H9 (cell line): Measurements from ENCODE around the gene LARP1. TPM values are rescaled to one million over a fixed set of nuclear protein-coding genes. Genes with fewer than 3 reads are reported as not detected.

ENCODE experiments used
- DNase-seq: peaks from one replicate; pipeline ENCODE4 v3.0.0-alpha.2; 2017
- H2AFZ ChIP-seq: one replicate; pipeline ENCODE4 v1.6.1; 2013; ENCODE audit warnings: mild to moderate bottlenecking, low read length, control low read depth, moderate library complexity
- H2AK5ac ChIP-seq: 2 replicates; pipeline ENCODE4 v1.6.1; 2013; ENCODE audit warnings: low read length, control low read depth, mixed read lengths; ENCODE audit not compliant: insufficient read length
- H2BK120ac ChIP-seq: one replicate; pipeline ENCODE4 v1.6.1; 2013; ENCODE audit warnings: low read depth, mild to moderate bottlenecking, low read length, control low read depth, inconsistent platforms; ENCODE audit not compliant: poor library complexity, severe bottlenecking
- H2BK12ac ChIP-seq: 2 replicates; pipeline ENCODE4 v1.6.1; 2013; ENCODE audit warnings: low read length, control low read depth, mixed read lengths, low read depth; ENCODE audit not compliant: insufficient read length
- H2BK15ac ChIP-seq: 2 replicates; pipeline ENCODE4 v1.6.1; 2013; ENCODE audit warnings: low read depth, low read length, control low read depth
- H2BK20ac ChIP-seq: one replicate; pipeline ENCODE4 v1.6.1; 2013; ENCODE audit warnings: low read depth, mild to moderate bottlenecking, low read length, control low read depth, inconsistent platforms; ENCODE audit not compliant: poor library complexity, severe bottlenecking
- H2BK5ac ChIP-seq: 2 replicates; pipeline ENCODE4 v1.6.1; 2013; ENCODE audit warnings: low read length, control low read depth, mixed read lengths; ENCODE audit not compliant: insufficient read length
- H3K14ac ChIP-seq: 2 replicates; pipeline ENCODE4 v1.6.1; 2013; ENCODE audit warnings: low read length, control low read depth; ENCODE audit not compliant: insufficient read depth
- H3K18ac ChIP-seq: 2 replicates; pipeline ENCODE4 v1.6.1; 2013; ENCODE audit warnings: low read depth, mild to moderate bottlenecking, mixed read lengths, low read length, control low read depth; ENCODE audit not compliant: insufficient read length
- H3K23ac ChIP-seq: 2 replicates; pipeline ENCODE4 v1.6.1; 2013; ENCODE audit warnings: low read length, control low read depth, mixed read lengths, low read depth; ENCODE audit not compliant: insufficient read length
- H3K23me2 ChIP-seq: 2 replicates; pipeline ENCODE4 v1.6.1; 2013; ENCODE audit warnings: low read depth, mild to moderate bottlenecking, mixed read lengths, low read length, control low read depth; ENCODE audit not compliant: insufficient read length, poor library complexity, severe bottlenecking
- H3K27ac ChIP-seq: 2 replicates; pipeline ENCODE4 v1.5.1; 2013; ENCODE audit warnings: low read length, control low read depth, mixed read lengths, low read depth; ENCODE audit not compliant: insufficient read length
- H3K27me3 ChIP-seq: 2 replicates; pipeline ENCODE4 v1.6.1; 2013; ENCODE audit warnings: low read length, control low read depth, inconsistent platforms; ENCODE audit not compliant: insufficient read depth
- H3K4ac ChIP-seq: 2 replicates; pipeline ENCODE4 v1.6.1; 2013; ENCODE audit warnings: low read depth, mild to moderate bottlenecking, control low read depth, inconsistent platforms, low read length, moderate library complexity
- H3K4me1 ChIP-seq: 2 replicates; pipeline ENCODE4 v1.6.1; 2013; ENCODE audit warnings: low read length, control low read depth, inconsistent platforms; ENCODE audit not compliant: insufficient read depth
- H3K4me2 ChIP-seq: 2 replicates; pipeline ENCODE4 v1.6.1; 2013; ENCODE audit warnings: low read length, control low read depth, mixed read lengths; ENCODE audit not compliant: insufficient read length, insufficient read depth
- H3K56ac ChIP-seq: 2 replicates; pipeline ENCODE4 v1.6.1; 2013; ENCODE audit warnings: low read depth, mild to moderate bottlenecking, mixed read lengths, low read length, control low read depth; ENCODE audit not compliant: insufficient read length
- H3K79me1 ChIP-seq: 2 replicates; pipeline ENCODE4 v1.6.1; 2013; ENCODE audit warnings: low read depth, mild to moderate bottlenecking, moderate library complexity, low read length, control low read depth, inconsistent platforms; ENCODE audit not compliant: insufficient read depth, poor library complexity, severe bottlenecking
- H3K79me2 ChIP-seq: 2 replicates; pipeline ENCODE4 v1.6.1; 2013; ENCODE audit warnings: low read length, control low read depth, inconsistent platforms; ENCODE audit not compliant: insufficient read depth
- H3K9ac ChIP-seq: 2 replicates; pipeline ENCODE4 v1.6.1; 2013; ENCODE audit warnings: low read length, control low read depth, mixed read lengths; ENCODE audit not compliant: insufficient read length; ENCODE audit errors: extremely low read depth
- H3K9me3 ChIP-seq: one replicate; pipeline ENCODE4 v1.6.1; 2013; ENCODE audit warnings: low read depth, low read length, inconsistent platforms; ENCODE audit not compliant: control insufficient read depth
- H3T11ph ChIP-seq: one replicate; pipeline ENCODE4 v1.6.1; 2013; ENCODE audit warnings: mild to moderate bottlenecking, low read length, control low read depth, inconsistent platforms
- H4K20me1 ChIP-seq: one replicate; pipeline ENCODE4 v1.6.1; 2013; ENCODE audit not compliant: control insufficient read depth, insufficient read length, insufficient read depth
- H4K5ac ChIP-seq: 2 replicates; pipeline ENCODE4 v1.6.1; 2013; ENCODE audit warnings: low read depth, mild to moderate bottlenecking, mixed read lengths, low read length, control low read depth; ENCODE audit not compliant: insufficient read length
- H4K8ac ChIP-seq: replicated peaks from 2 replicates; pipeline ENCODE4 v1.6.1; 2013; ENCODE audit warnings: low read length, control low read depth, mixed read lengths, low read depth; ENCODE audit not compliant: insufficient read length
- H4K91ac ChIP-seq: 2 replicates; pipeline ENCODE4 v1.6.1; 2013; ENCODE audit warnings: low read depth, mild to moderate bottlenecking, moderate library complexity, mixed read lengths, low read length, control low read depth; ENCODE audit not compliant: insufficient read length
- H3K27ac Mint-ChIP-seq, 3 experiments: 2 replicates in 2 of 3; 3 replicates in 1 of 3; pipeline ENCODE4 v1.8.0; 2020 to 2021; ENCODE audit warnings: mixed read lengths in 3 of 3, mild to moderate bottlenecking in 1 of 3, moderate library complexity in 1 of 3
- H3K27me3 Mint-ChIP-seq: 2 replicates; pipeline ENCODE4 v1.8.0; 2021; ENCODE audit warnings: low read depth, mild to moderate bottlenecking, moderate library complexity, mixed read lengths
- H3K36me3 Mint-ChIP-seq, 3 experiments: 2 replicates in 2 of 3; 3 replicates in 1 of 3; pipeline ENCODE4 v1.8.0; 2020 to 2021; ENCODE audit warnings: low read depth in 3 of 3, mixed read lengths in 3 of 3; ENCODE audit not compliant: insufficient read depth in 1 of 3
- H3K4me1 Mint-ChIP-seq, 2 experiments: 2 replicates each; pipeline ENCODE4 v1.8.0; 2020; ENCODE audit warnings: mixed read lengths in 2 of 2
- H3K4me3 Mint-ChIP-seq, 2 experiments: 2 replicates in 1 of 2; 3 replicates in 1 of 2; pipeline ENCODE4 v1.8.0; 2020 to 2021; ENCODE audit warnings: mild to moderate bottlenecking in 2 of 2, mixed read lengths in 2 of 2, moderate library complexity in 1 of 2
- H3K9me3 Mint-ChIP-seq, 2 experiments: 2 replicates in 1 of 2; 3 replicates in 1 of 2; pipeline ENCODE4 v1.8.0; 2020; ENCODE audit warnings: mild to moderate bottlenecking in 2 of 2, mixed read lengths in 2 of 2, moderate library complexity in 1 of 2
- CTCF ChIP-seq: fragments of 200-600 bp; sonication (generic); conservative IDR thresholded peaks from 3 replicates; pipeline ENCODE4 v1.8.0; 2021; ENCODE audit warnings: antibody characterized with exemption, mild to moderate bottlenecking
- WGBS: extraction: QIAGEN DNeasy Blood & Tissue Kit; methylation state at CpG from one replicate; pipeline ENCODE4 v1.1.7; 2013; ENCODE audit warnings: missing lambda C conversion rate, low lambda C conversion rate, mixed read lengths; ENCODE audit not compliant: insufficient read length; ENCODE audit errors: extremely low coverage; 5-methylcytosine and 5-hydroxymethylcytosine counted together
- total RNA-seq: library from RNA; stranded (reverse); gene quantifications from 2 replicates; pipeline ENCODE4 v1.2.1, GENCODE V29; 2021

The LARP1 gene
- total RNA-seq, 1 experiment from 2014 or later = 405 TPM

- H3K14ac ChIP-seq = no peak overlapping the region
- H3K27me3 ChIP-seq = no peaks in the 10 kb centered on the region
- no peaks in the 10 kb centered on the region for H3K27me3 Mint-ChIP-seq
- no peak overlapping the region for H3K23ac ChIP-seq
- H4K5ac ChIP-seq = no peak overlapping the region
- H3K27ac Mint-ChIP-seq = no peak overlapping the region
- H2AK5ac ChIP-seq = no peak overlapping the region
- H2AFZ ChIP-seq = no peak overlapping the region
- no peak overlapping the region for H2BK120ac ChIP-seq
- no peaks in the 10 kb centered on the region for H3K23me2 ChIP-seq
- no peaks in the 10 kb centered on the region; a peak in 1 of 5 replicates for H3K9me3 Mint-ChIP-seq
- TF ChIP-seq CTCF = no peak
- no peak for DNase-seq
- H3K9me3 ChIP-seq = no peaks in the 10 kb centered on the region
- H2BK15ac ChIP-seq = no peak overlapping the region
- no peaks in the 10 kb centered on the region for H3K4me1 ChIP-seq
- no peak overlapping the region for H3T11ph ChIP-seq
- no peak overlapping the region for H3K4ac ChIP-seq
- no peak overlapping the region for H4K91ac ChIP-seq
- H3K79me1 ChIP-seq = no peaks in the 10 kb centered on the region
- H3K36me3 Mint-ChIP-seq = peaks cover 2 to 40% (median 26%) of the 10 kb centered on the region in 3 experiments; a peak in 5 of 7 replicates
- H3K4me1 Mint-ChIP-seq = peaks cover 3% of the 10 kb centered on the region in 2 experiments; a peak in 3 of 4 replicates
- no CpG with 5 or more reads among the region's 4 CpGs for WGBS
- H4K8ac ChIP-seq = no peak overlapping the region
- H2BK5ac ChIP-seq = no peak overlapping the region
- no peak overlapping the region for H2BK20ac ChIP-seq
- H2BK12ac ChIP-seq = no peak overlapping the region
- no peak overlapping the region for H3K4me2 ChIP-seq
- no peaks in the 10 kb centered on the region for H4K20me1 ChIP-seq
- no peak overlapping the region for H3K56ac ChIP-seq
- no peak overlapping the region for H3K27ac ChIP-seq
- H3K79me2 ChIP-seq = no peaks in the 10 kb centered on the region
- no peak overlapping the region for H3K4me3 Mint-ChIP-seq
- H3K18ac ChIP-seq = no peak overlapping the region
- H3K9ac ChIP-seq = no peak overlapping the region
These were observed 74.5 kb downstream of the LARP1 start for GRCh38 chr5:154829589-154830218.
